IPS-20b (cell line): ENCODE results near the gene DNAI2.

Experiments used
- H3K27ac ChIP-seq: one replicate; pipeline ENCODE4 v1.5.1; 2013; ENCODE audit warnings: low read length
- H3K27me3 ChIP-seq: 2 replicates; pipeline ENCODE4 v1.6.1; 2013; ENCODE audit warnings: mild to moderate bottlenecking, low read length, inconsistent platforms; ENCODE audit not compliant: insufficient read depth
- H3K36me3 ChIP-seq: 2 replicates; pipeline ENCODE4 v1.6.1; 2013; ENCODE audit warnings: low read depth, mild to moderate bottlenecking, inconsistent platforms, low read length, moderate library complexity; ENCODE audit not compliant: insufficient read depth
- H3K4me1 ChIP-seq: 2 replicates; pipeline ENCODE4 v1.6.1; 2013; ENCODE audit warnings: mild to moderate bottlenecking, control low read depth, inconsistent platforms, low read length, moderate library complexity; ENCODE audit not compliant: insufficient read depth
- H3K4me3 ChIP-seq: 2 replicates; pipeline ENCODE4 v1.5.1; 2013; ENCODE audit warnings: mild to moderate bottlenecking, low read length, inconsistent platforms
- H3K9ac ChIP-seq: 2 replicates; pipeline ENCODE4 v1.6.1; 2013; ENCODE audit warnings: low read depth, mild to moderate bottlenecking, inconsistent platforms, low read length, moderate library complexity
- H3K9me3 ChIP-seq: 2 replicates; pipeline ENCODE4 v1.6.1; 2013; ENCODE audit warnings: mild to moderate bottlenecking, low read depth, low read length, inconsistent platforms; ENCODE audit not compliant: insufficient read depth

DNAI2 gene

GRCh38 chr17:74332763-74333283, 58.8 kb downstream of the DNAI2 start:
- Histone ChIP-seq H3K4me3 (no peak overlapping the region), H3K27ac (no peak overlapping the region), H3K36me3 (no peaks in the 10 kb centered on the region), H3K4me1 (peaks cover 8% of the 10 kb centered on the region; the same call in 1 of the 2 replicates), H3K9ac (no peak overlapping the region), H3K27me3 (peaks cover 12% of the 10 kb centered on the region), H3K9me3 (no peaks in the 10 kb centered on the region)

GRCh38 chr17:74334393-74335039, 60.5 kb downstream of the DNAI2 start:
- H3K9me3 ChIP-seq, result no peaks in the 10 kb centered on the region
- no peaks in the 10 kb centered on the region for H3K27me3 ChIP-seq
- H3K9ac ChIP-seq, result no peak overlapping the region
- H3K4me1 ChIP-seq, result peaks cover 8% of the 10 kb centered on the region; the same call in 1 of the 2 replicates
- H3K27ac ChIP-seq, result no peak overlapping the region
- no peaks in the 10 kb centered on the region for H3K36me3 ChIP-seq
- no peak overlapping the region for H3K4me3 ChIP-seq

DNA sequence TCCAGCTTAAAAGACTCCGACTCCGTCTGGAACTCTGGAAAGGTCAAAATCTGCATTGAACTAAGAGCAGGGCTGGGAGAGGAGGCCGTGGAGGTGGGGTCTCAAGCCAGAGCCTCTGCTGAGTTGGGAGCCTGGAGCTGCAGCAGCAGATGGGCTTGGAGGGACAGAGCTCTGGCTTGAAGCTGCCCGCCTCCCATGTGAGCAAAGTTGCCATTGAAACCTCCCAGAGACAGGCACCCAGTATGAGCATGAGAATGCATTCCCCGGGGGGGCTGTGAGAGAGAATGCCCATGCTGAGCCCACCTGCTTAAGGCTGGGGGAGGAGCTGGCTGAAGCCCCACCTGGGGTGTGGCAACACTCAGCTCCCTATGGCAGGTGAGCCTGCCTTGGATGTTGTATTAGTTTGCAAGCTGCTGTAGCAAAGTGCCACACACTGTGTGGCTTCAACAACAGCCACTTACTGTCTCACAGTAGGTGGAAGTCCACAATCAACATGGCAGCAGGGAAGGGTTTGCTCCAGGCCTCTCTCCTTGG, 61.6 kb downstream of the DNAI2 start:
- Histone ChIP-seq H3K4me3 (no peak overlapping the region), H3K36me3 (no peaks in the 10 kb centered on the region), H3K27ac (peak overlapping the region; percentile 48), H3K4me1 (peaks cover 8% of the 10 kb centered on the region; the same call in 1 of the 2 replicates), H3K9me3 (no peaks in the 10 kb centered on the region), H3K9ac (no peak overlapping the region), H3K27me3 (no peaks in the 10 kb centered on the region)

DNA sequence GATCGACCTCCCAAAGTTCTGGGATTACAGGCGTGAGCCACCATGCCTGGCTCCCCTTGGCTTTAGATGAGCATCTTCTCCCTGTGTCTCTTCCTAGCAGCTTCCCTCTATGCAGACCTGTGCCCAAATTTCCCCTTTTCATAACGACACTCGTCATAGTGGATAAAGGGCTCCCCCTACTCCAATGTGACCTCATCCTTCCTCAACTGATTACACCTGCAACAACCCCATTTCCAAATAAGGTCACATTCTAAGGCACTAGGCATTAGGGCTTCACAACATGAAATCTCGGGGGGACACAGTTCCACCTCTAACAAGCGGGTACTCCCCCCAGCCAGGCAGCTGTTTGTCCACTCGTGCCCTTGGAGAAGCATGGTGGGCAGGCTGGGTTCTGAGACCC, 62.3 kb downstream of the DNAI2 start:
- Histone ChIP-seq H3K4me3 (no peak overlapping the region), H3K27me3 (no peaks in the 10 kb centered on the region), H3K36me3 (no peaks in the 10 kb centered on the region), H3K9me3 (no peaks in the 10 kb centered on the region), H3K27ac (no peak overlapping the region), H3K9ac (no peak overlapping the region), H3K4me1 (peaks cover 8% of the 10 kb centered on the region; the same call in 1 of the 2 replicates)

DNA sequence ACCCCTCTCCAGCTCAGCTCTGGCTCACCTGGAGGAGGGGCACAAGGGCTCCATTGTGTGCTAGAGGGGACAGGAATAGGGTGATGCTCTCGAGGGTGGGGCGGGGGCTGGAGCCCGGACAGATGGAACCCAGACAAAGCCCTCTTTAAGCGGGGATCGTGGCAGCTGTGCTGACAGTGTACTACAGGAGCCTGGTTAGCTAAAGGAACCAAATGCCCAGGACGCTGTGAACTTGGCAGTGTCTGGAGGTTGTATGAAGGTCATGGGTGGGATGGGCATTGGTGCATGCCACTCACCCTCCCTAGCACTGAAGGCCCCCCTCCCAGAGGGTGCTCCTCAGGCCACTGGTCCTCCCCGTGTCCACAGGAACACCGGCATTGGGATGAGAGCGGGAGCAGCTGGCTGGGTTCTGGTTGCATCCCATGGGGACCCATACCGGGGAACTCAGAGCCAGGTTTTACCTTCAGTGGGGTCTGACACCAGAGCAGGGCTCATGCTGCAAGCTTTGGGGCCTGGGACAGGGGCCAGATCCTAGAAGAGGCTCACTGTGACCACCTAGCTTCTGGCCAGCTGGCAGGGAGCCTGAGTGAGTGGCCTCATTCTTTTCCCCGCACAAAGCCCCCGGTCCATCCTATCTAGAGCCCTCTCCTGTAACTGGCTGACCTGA, 63.9 kb downstream of the DNAI2 start:
- H3K9me3 ChIP-seq, result no peaks in the 10 kb centered on the region
- H3K27me3 ChIP-seq, result no peaks in the 10 kb centered on the region
- H3K9ac ChIP-seq, result no peak overlapping the region; the same call in 1 of the 2 replicates
- no peaks in the 10 kb centered on the region for H3K36me3 ChIP-seq
- no peak overlapping the region for H3K4me3 ChIP-seq
- peaks cover 3% of the 10 kb centered on the region; the same call in 1 of the 2 replicates for H3K4me1 ChIP-seq
- no peak overlapping the region for H3K27ac ChIP-seq

DNA sequence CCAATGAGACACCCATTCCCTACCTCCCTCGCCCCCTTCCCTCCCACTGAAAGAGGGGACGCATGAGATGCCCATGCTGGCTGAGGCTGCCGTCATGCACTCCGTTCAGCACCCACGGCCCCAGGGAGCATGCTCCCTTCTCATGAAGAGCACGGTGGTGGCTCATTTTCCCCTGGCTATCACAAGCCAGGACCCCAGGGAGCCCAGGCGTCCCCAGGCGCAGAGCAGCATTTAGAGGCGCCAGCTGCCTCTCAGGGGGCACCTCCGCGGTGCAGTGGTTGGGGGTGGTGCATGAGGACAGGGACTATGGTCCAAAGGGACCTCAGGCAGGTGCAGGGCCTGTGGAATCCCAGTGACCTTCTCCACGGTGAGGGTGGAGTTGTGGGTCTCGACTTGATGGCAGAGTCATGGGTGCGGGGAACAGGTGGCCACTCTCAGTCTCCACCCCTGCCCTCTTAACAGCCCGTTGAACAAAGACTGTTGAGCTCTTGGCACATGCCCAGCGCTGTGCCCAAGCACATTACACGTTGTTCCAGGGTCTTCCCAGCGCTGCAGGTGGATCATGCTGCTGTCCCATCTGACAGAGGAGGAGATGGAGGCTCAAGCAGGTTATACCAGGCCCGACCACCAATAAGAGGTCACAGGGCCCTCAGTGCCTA, 65.6 kb downstream of the DNAI2 start:
- no peak overlapping the region for H3K9ac ChIP-seq
- no peaks in the 10 kb centered on the region for H3K27me3 ChIP-seq
- no peaks in the 10 kb centered on the region for H3K9me3 ChIP-seq
- no peaks in the 10 kb centered on the region for H3K36me3 ChIP-seq
- H3K4me3 ChIP-seq, result no peak overlapping the region
- no peak overlapping the region for H3K27ac ChIP-seq
- peaks cover 3% of the 10 kb centered on the region; the same call in 1 of the 2 replicates for H3K4me1 ChIP-seq

DNA sequence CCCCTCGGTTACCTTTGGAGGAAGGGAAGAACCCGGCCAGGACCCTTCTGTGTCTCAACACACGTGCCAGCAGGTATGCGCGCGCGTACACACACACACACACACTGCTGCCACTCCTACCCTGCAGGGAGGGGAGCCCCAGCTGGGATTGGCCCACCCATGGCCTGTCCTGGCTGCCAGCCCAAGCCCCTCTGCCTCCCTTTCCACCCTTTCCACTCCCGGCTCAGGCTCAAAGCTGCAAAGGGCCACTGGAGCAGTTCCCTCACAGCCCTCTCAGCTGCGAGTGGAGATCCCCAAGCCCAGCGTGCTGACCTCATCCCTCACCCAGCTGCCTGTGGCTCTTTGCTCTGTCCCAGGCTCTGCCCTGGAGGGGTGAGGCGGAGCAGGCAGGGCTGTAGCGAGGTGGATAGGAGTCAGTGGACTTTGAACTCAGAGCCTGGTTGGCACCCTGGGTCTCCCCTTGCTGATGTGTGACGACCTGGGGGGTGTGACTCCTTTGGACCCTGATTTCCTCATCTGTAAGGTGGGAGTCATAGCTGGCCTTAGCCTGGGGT, 66.5 kb downstream of the DNAI2 start:
- no peaks in the 10 kb centered on the region; the same call in 1 of the 2 replicates for H3K4me1 ChIP-seq
- H3K36me3 ChIP-seq, result no peaks in the 10 kb centered on the region
- no peak overlapping the region for H3K9ac ChIP-seq
- no peaks in the 10 kb centered on the region for H3K27me3 ChIP-seq
- no peak overlapping the region for H3K4me3 ChIP-seq
- no peaks in the 10 kb centered on the region for H3K9me3 ChIP-seq
- H3K27ac ChIP-seq, result no peak overlapping the region

DNA sequence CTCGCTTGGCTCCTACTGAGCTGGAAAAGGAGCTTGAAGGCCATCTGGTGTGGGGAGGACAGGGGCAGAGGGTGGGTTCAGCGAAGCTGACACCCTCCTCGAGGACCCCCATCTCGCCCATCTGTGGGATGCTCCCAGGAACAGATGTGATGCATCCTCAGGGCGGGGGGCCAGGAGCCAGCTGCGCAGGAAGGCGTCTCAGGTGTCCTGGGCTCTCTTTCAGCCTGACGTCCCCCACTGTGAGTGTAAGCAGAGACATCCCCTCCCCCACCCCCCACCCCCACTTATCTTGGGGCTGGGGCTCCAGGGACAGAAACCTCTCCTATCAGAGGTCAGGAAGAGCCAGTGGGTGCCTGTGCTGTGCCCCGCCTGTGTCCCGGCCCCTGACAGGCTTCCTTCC, 68.2 kb downstream of the DNAI2 start:
- H3K9ac ChIP-seq, result no peak overlapping the region
- no peak overlapping the region for H3K27ac ChIP-seq
- no peaks in the 10 kb centered on the region for H3K9me3 ChIP-seq
- H3K4me3 ChIP-seq, result no peak overlapping the region
- no peaks in the 10 kb centered on the region for H3K36me3 ChIP-seq
- no peaks in the 10 kb centered on the region; the same call in 1 of the 2 replicates for H3K4me1 ChIP-seq
- no peaks in the 10 kb centered on the region for H3K27me3 ChIP-seq

- Histone ChIP-seq H3K4me3 (no peak overlapping the region), H3K4me1 (no peaks in the 10 kb centered on the region; the same call in 1 of the 2 replicates), H3K27ac (no peak overlapping the region), H3K9ac (no peak overlapping the region), H3K36me3 (no peaks in the 10 kb centered on the region), H3K27me3 (peaks cover 5% of the 10 kb centered on the region), H3K9me3 (no peaks in the 10 kb centered on the region)
Measured at GRCh38 chr17:74343121-74343520, 69.1 kb downstream of the DNAI2 start.

- Histone ChIP-seq H3K36me3 (no peaks in the 10 kb centered on the region), H3K4me1 (no peaks in the 10 kb centered on the region; the same call in 1 of the 2 replicates), H3K9ac (no peak overlapping the region), H3K9me3 (no peaks in the 10 kb centered on the region), H3K27ac (no peak overlapping the region), H3K27me3 (peaks cover 11% of the 10 kb centered on the region), H3K4me3 (no peak overlapping the region)
Measured at GRCh38 chr17:74343526-74344284, 69.7 kb downstream of the DNAI2 start.

DNA sequence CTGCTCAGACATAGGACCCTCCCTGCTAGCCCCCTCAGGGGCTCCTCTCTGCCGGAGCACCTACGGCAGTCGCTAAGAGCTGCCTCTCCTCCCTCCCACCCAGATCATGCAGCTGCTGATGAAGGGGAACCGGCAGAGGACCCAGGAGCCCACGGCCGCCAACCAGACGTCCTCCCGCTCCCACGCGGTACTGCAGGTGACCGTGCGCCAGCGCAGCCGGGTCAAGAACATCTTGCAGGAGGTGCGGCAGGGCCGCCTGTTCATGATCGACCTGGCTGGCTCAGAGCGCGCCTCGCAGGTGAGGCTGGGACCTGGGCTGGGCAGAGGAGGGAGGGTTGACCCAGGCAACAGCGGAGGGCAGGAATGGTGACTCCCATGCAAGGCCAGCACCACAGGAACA, 70.6 kb downstream of the DNAI2 start:
- no peaks in the 10 kb centered on the region for H3K9me3 ChIP-seq
- peaks cover 18% of the 10 kb centered on the region for H3K27me3 ChIP-seq
- H3K27ac ChIP-seq, result no peak overlapping the region

More for the DNA sequence above, 70.6 kb downstream of the DNAI2 start:
- Histone ChIP-seq H3K4me3 (no peak overlapping the region), H3K4me1 (no peaks in the 10 kb centered on the region; the same call in 1 of the 2 replicates), H3K36me3 (no peaks in the 10 kb centered on the region), H3K9ac (no peak overlapping the region)
